GM21381 (cell line): Measurements from ENCODE around the gene MYO15B.
A peak's percentile ranks its signal among the peaks of the same experiment; 100 is the strongest.
"Not testable (repeated sequence)": the region's sequence is repeated elsewhere in the genome, so short reads cannot be mapped to it uniquely, and the experiment has no call there.

ENCODE experiments used
- ATAC-seq: cut with Tn5 transposase; IDR thresholded peaks from one replicate; pipeline ENCODE4 v1.9.1; 2021; ENCODE audit warnings: mild to moderate bottlenecking, moderate library complexity; ENCODE audit not compliant: unreplicated experiment

Gene MYO15B

DNA sequence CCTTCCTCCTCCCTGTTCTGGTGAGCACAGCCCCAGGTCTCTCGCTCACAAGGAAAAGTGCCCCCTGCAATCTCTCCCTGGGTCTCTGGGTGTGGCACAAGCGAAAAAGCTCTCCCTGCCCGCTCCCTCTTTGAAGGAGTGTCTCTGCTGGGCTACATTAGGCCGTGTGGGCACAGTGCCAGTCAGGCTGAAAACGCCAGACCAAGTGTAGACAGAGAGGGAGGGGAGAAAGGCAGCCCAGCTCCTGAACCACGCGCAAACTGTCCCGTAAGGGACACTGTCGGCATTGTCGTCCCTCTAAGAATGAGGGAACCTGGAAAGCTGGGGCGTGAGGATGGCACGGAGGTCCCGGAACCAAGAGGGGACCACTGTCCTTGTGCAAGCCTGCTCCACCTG is 49.5 kb downstream of the MYO15B start:
- ATAC-seq = no peak

DNA sequence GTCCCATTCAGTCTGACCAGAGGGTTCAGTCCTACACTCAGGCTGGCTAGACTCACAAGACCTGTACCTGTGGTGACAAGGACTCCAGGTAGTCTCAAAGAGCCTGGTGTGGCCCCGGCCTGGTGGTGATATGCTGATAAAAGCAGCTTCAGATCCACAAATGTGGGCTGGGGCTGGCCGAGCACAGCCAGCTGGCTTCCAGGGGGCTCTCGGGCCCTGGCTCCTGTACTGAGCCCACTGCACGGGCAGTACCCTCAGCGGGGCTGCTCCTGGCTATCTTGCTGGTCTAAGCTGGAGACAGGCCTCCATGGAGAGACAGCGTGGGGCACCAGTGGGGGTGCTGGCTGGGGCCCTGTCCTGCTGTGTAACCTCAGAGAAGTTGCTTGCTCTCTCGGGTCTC is 50.0 kb downstream of the MYO15B start:
- ATAC-seq = no peak

DNA sequence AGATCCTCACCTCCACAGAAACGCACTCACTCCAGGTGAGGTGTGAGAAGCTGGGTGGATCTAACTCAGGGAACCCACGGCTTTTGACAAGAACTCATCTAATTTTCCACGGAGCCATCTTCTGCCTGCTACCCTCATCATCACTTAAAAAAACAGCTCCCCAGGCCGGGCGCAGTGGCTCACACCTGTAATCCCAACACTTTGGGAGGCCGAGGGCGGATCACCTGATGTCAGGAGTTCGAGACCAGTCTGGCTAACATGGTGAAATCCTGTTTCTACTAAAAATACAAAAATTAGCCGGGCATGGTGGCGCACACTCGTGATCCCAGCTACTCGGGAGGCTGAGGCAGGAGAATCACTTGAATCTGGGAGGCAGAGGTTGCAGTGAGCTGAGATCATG is 50.4 kb downstream of the MYO15B start:
- ATAC-seq = not testable (repeated sequence)

DNA sequence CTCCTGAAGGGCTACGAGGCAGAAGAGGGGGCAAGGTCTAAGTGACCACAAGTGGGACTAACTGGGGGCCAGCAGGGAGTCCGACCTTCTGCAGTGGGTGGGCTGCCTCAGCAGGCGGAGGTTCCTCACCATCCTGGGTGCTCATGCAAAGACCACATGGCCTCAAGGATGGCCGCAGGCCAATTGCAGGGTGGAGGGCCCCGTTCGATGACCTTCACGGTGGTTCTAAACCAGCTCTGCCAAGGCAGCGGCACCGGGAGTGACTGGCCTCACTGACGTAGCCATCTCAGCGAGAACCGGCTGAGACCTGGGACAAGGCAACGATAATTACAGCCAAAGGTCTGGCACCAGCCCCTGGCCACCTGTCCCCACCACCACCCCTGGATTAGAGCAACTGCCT is 51.3 kb downstream of the MYO15B start:
- no peak for ATAC-seq

GRCh38 chr17:75639327-75639726 is 51.7 kb downstream of the MYO15B start:
- no peak for ATAC-seq

DNA sequence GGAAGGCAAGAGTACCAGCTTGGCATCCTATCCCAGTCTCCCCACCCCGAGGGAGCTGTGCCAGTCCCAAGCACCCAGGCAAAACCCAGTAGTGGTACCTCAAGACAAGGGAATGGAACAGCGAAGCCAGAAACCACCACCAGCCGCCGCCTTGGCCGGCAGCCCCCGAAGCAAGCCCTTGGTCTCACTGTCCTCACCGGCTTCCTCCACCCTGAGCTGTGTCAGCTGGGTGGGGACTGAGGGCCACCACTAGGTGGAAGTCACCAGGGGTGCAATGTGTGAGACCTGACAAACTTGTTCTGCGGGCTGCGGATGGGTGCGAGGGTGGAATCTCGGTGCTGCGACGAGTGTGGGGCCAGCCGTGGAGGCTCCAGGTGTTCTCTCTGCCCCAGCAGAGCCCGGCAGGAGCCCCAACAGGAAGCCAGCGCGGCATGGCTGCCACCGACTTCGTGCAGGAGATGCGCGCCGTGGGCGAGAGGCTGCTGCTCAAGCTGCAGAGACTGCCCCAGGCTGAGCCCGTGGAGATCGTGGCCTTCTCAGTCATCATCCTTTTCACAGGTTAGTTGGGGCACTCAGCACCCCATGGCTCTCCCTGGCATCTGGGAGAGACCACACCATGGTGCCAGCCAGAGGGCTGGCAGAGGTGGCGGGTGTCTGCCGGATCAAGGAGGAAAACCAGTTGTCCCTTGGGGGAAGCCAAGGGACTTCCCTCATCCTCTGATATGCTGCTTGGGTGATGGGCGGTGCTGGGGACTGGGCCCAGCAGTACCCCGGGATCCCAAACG is 52.4 kb downstream of the MYO15B start:
- ATAC-seq = no peak

DNA sequence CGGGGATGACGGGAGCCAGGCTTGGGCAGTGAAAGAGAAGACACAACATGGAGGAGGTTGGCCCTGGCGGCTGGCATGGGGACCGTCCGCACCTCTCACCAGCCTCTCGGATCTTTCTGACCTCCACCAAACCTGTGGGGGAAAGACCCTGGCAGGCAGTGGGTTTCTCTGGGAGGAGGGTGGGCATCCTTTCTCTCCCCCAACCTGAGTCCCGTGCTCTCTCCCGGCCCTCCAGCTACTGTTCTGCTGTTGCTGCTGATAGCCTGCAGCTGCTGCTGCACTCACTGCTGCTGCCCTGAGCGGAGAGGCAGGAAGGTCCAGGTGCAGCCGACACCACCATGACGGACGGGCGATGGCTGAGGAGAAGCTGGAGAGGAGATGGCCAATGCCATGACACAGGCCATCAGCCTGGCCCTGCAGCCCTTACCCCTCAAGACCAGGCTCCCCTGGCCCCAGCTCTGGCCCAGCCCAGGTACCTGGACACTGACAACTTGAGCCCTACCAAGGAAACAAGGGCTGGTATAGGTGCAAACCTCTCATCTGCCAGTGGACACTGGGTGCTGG is 53.0 kb downstream of the MYO15B start:
- no peak for ATAC-seq

- no peak for ATAC-seq
Measured at GRCh38 chr17:75641343-75641742, 53.7 kb downstream of the MYO15B start.

DNA sequence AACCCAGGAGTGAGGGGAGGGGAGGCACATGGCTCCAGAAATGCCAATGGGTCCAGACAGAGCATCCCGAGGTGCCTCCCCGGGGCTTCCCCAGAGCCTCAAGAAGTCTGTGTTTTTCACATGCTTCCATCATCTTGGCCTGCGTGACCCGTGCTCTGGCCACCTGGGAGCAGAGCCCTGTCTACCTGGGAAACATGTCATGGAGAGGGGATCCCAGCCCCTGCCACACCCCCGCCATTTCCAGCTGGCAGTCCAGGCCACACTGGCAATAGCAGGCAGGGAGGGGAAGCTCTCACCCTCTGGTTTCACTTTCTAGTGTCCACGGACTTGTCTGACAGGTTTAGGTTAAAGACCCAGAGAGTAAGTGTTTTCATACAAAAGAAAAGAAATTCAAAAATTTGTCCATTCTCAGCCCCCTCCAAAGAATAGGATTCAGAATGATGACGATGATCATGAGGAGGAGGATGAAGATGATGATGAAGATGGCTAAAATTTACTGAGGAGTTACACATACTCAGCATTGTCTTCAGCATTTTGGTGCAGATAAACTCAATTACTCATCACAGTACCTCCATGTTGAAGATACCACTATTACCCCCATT is 54.7 kb downstream of the MYO15B start:
- ATAC-seq = no peak

GRCh38 chr17:75642784-75643642 is 55.4 kb downstream of the MYO15B start:
- no peak for ATAC-seq

DNA sequence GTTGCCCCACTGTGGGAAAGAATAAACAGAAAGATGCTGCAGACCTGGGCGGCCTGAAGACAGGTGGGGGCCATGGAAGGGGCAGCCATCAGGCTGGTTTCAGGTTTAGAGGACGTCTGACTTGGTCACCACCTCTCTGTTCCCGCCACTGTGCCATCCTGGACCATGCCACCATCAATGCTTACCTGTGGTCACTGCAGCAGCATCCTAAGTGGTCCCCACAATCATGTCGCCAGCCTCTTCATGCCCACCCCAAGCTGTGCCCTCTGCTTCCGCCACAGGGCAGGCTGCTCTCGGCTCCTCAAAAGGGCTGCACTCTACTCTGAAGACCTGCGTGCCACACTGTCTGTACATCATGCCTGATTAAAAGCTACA is 56.0 kb downstream of the MYO15B start:
- ATAC-seq = no peak

DNA sequence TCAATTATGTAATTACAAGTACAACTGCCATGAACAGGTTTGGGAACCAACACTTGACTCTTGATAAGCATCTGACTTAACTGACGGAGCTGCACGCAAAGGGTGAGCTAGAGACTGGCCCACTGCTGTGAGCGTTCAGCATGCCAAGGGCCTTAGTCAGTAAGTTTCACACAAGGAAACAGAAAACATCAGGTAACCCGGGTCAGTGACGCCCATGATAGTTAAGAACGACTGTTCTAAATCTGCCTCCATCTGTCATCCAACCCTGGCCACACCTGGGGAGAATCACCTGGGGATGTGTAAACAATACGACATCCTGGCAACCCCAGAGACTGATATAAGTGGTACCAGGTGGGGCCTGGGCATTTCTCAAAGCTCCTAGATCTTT is 57.9 kb downstream of the MYO15B start:
- no peak for ATAC-seq

DNA sequence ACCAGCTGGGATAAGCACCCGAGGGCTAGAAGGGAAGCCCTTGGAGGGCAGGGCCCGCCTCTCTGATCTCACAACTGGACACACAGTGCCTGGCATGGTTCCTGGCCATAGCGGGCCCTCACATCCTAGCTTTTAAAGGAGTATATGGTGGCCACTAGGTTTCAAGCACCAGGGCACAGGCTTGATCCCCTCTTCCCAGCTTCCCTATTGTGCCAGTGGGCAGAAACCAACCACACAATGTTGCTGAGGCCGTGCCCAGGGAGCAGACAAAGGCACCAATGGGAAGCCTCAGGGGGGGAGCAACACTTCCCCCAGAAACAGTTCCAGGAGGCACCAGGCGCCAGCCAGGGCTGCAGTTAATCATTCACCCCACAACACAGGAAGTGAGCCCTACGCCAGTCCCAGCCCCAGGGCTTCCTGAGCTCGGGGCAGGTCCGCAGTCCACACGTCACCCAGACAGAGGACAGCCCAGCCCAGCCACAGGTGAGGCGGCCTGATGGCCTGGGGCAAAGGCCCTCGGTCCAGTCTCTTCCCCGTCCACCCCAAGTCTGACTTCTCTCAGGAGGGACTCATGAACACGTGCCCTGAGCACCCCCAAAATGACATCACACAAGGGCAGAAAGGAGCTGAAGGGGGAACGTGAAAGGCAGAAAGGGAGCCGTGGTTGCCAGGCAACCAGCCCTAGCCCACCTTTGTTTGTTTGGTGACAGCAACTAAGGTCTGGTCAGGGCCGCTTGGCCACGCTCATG is 58.5 kb downstream of the MYO15B start:
- peak; percentile 86 for ATAC-seq

- no peak for ATAC-seq
Measured at GRCh38 chr17:75646638-75646992, 59.0 kb downstream of the MYO15B start.

DNA sequence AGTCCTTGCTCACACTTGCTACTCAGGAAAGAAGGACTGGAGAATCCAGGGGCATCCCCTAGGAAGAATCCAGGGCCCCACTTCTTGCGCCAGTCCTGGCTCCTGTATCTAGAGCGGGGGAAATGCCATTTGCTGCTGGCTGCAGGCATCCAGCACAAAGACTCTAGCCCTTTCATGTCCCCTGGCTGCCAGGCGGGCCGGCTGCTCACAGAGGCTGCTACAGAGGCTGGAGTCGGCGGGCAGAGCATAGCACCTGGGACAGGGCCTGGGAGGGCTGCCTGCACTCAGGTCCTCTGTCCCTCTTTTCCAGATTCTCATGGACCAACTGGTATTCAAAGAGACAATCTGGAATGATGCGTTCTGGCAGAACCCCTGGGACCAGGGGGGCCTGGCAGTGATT is 59.5 kb downstream of the MYO15B start:
- ATAC-seq = no peak

GRCh38 chr17:75647921-75648320 is 60.3 kb downstream of the MYO15B start:
- no peak for ATAC-seq

- no peak for ATAC-seq
Measured at GRCh38 chr17:75649687-75650086, 62.1 kb downstream of the MYO15B start.

DNA sequence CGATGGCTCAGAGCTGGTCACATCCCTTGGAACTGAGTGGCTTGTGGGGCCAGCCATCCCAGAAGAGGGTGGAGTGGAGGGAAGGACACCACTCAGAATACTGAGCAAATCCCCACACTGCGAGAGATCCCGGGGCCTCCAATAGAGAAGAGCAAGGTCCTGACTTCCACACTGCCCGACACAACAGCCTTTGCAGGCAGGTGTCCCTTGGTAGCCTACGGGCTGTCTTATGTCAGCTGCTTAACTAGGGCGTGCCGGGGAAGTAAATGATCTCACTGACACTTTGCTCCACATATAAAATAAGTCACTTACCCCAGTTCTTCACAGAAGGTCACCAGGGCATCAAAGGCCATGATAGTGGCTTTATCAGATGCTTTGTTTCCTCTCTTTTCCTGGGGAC is 63.3 kb downstream of the MYO15B start:
- ATAC-seq = no peak

- no peak for ATAC-seq
Measured at GRCh38 chr17:75652341-75652740, 64.7 kb downstream of the MYO15B start.

DNA sequence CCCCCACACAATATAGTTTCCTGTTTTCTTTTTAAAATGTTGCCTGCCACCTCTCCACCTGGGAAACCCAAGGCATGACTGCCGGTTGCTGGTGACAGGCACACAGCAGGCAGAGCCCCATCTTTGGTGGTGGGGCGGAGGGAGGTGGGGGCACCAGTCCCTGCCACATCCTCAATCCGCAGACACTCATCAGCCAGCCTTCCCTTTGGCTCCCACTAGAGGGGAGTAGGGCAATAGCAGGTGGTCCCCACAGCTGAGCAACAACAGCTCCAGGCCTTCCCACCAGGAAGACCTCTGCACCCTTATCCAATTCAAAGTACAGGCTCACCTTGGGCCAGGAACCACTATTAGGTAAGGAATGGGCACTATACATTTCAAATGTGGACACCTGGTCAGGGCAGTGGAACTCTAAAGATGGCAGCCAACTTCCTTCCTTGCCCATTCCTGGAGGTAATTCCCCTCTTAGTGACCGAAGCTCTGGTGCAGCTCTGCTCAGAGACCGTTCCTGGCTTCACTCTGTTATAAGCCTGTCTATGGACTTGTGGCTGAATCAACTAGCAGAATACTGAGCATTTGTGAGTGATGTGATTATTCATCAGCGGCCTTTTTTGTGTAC is 65.4 kb downstream of the MYO15B start:
- ATAC-seq = no peak

DNA sequence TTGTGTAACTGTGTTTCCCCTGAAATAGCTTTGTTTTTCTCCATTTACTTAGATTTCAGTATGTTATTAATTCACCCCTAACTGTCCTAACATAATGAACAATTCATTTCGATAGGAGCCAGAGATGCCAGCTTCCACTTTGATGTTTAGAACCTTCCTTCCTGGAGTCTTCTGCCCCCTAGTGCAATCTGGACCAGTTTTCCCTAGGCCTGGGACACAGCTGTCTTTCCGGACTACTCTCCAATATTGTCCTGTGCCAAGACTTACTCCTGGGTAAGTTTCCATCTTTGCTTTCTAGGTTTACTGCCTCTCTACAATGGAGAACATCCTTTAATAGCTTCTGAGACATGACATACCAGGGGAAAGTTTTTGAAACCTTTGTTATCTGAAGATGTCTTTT is 66.6 kb downstream of the MYO15B start:
- ATAC-seq = no peak
